ENCODE data around the gene KRABD2.
"Not testable (repeated sequence)": the region's sequence is repeated elsewhere in the genome, so short reads cannot be mapped to it uniquely, and the experiment has no call there.

Gene KRABD2

DNA sequence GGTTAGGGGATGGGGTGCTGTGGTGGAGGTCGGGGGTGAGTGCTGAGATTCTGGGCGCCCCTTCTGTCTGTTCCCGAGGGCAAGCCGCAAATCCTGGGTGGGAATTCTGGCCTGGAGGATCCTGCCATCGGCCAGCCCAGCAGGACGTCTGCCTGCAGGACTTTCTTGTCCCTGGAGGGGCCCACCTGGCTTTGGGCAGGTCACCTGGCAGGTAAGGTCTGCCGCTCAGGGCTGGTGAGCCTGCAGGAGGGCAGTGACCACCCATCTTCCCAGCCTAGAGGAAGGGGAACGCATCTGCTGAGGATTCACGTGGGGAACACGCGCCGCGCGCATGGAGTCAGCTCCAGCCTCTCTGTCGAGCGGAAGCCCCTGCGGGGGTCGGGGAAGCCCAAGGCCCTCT is 15.8 kb upstream of the KRABD2 start:
- no peak for DNase-seq

GRCh38 chr17:8391711-8392110 is 15.2 kb upstream of the KRABD2 start:
- no peak for DNase-seq

DNA sequence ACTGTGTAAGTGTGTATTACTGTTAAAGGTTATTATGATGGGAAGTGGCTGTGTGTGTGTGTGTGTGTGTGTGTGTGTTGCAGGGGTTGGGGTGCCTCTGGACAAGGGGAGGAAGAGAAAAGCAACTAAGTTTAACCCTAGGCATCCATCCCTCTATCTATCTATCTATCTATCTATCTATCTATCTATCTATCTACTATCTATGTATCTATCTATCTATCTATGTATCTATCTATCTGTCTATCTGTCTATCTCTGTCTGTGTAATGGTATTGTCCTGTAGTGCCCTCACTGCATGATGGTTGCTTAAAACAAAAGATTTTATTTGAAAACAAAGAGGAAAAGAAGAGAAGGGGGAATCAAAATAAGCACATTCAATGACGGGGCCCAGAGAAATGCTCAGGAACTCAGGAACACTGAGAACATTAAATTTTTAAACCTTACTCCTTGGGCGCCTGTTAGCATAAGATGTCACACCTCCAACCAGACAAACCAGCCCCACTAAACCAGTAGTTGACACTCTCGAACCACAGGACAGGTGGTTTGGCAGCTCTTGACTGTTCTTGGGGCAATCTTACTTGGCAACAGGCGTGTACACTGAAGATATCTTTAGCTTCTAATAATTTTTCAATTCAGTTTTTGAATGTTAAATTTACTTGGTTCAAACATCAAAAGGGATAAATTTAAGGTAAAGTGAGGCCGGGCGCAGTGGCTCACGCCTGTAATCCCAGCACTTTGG is 11.6 kb upstream of the KRABD2 start:
- DNase-seq: no peak

- DNase-seq: no peak
Observed at GRCh38 chr17:8386841-8387240, 10.3 kb upstream of the KRABD2 start.

GRCh38 chr17:8384801-8385378 is 8.4 kb upstream of the KRABD2 start:
- DNase-seq: no peak

- DNase-seq: peak; percentile 99
Observed at GRCh38 chr17:8383143-8383822, 6.8 kb upstream of the KRABD2 start, which contains the start of gene RPL26. Gene RPL26, minus strand, starts transcription at chr17:8383193. Its CDS starts 883 bp downstream, at chr17:8382310.

DNA sequence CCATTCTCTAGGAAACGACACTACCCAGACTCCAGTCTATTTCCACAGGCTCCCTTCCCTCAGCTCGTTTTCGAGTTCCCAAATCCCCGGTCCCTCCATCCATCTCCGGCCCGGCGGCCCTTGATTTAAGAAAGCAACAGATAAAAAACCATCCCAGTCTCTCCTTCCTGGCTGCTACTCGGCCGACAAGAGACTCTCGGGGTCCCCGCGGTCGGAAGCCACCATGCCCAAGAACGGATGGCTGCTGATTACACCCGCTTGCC is 6.3 kb upstream of the KRABD2 start:
- DNase-seq: no peak

GRCh38 chr17:8382052-8382879 is 5.8 kb upstream of the KRABD2 start:
- DNase-seq: no peak

- DNase-seq: no peak
Observed at GRCh38 chr17:8380049-8380448, 3.5 kb upstream of the KRABD2 start.

DNA sequence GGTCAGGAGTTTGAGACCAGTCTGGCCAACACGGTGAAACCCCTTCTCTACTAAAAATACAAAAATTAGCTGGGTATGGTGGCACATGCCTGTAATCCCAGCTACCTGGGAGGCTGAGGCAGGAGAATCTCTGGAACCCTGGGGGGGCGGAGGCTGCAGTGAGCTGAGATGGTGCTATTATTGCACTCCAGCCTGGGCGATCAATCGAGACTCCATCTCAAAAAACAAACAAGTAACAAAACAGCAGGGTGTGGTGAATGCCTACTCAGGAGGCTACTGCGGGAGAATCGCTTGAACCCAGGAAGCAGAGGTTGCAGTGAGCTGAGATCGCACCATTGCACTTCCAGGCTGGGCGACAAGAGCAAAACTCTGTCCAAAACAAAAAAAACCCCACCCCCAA is 1.6 kb upstream of the KRABD2 start:
- not testable (repeated sequence) for DNase-seq

DNA sequence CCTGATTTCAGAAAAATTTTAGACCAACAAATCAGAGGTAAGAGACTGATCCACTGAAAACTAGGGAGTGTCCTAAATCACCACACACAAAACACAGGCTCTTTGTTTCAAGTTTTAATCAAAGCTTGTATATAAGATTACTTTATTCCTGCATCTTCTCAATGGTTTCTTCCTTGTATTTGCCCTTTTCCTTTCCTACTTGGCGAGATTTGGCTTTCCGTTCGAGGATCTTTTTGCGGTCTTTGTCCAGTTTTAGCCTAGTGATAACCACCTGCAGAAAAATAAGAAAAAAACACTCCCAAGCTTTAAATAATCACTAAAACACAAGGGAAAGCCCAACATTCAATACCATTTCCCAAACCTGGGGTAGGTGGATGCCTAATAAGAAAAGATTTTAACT is 918 bp upstream of the KRABD2 start:
- no peak for DNase-seq

DNA sequence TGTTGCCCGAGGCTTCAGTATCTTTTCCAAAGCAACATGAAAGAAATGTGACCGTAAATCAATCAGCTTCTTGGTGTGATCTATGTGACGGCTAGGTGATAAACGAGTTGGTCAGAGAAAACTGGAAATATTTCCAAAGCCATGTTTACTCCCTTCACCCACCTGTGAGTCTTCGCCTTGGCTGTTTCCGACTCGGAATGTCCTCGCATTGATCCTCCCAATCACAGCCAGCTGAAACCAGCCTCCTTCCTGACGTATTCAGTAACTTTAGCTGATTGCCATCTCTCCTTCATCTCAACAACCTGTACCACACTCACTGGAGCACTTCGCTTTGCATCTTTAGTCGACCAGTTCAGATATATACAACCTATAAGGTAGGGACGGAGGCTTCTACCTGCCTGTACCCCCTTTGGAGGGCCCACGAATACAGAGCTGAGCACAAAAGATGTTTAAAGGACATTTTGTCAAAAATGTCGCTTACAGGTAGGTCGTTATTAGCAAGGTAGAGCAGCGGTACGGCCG is 705 bp downstream of the KRABD2 start:
- DNase-seq: peak; percentile 75

DNA sequence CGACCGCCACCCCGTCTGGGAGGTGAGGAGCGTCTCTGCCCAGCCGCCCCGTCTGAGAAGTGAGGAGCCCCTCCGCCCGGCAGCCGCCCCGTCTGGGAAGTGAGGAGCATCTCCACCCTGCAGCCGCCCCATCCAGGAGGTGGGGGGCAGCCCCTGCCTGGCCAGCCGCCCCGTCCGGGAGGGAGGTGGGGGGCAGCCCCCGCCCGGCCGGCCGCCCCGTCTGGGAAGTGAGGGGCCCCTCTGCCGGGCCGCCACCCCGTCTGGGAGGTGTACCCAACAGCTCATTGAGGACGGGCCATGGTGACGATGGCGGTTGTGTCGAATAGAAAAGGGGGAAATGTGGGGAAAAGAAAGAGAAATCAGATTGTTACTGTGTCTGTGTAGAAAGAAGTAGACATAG is 2.6 kb downstream of the KRABD2 start:
- DNase-seq: not testable (repeated sequence)

- no peak for DNase-seq
Observed at GRCh38 chr17:8372422-8372821, 4.1 kb downstream of the KRABD2 start.

- no peak for DNase-seq
Observed at GRCh38 chr17:8371786-8372185, 4.7 kb downstream of the KRABD2 start.

DNA sequence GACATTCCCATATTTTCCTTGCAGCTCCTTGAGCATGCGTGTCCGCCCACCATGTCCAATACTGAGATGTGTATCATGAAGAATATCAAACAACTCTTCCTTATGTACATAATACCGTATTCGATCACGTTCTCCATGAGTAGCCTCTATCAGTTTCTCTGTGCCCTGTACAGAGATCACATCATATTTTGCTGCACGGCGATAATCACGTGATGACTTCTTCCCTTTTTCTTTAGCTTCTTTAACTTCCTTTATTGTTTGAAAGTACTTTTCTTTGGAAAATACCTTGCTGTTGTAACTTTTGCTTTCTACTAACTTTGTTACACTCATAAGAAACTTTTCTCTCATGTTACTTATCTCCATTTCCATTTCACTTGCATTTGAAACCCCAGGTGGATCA is 6.6 kb downstream of the KRABD2 start:
- DNase-seq: no peak

DNA sequence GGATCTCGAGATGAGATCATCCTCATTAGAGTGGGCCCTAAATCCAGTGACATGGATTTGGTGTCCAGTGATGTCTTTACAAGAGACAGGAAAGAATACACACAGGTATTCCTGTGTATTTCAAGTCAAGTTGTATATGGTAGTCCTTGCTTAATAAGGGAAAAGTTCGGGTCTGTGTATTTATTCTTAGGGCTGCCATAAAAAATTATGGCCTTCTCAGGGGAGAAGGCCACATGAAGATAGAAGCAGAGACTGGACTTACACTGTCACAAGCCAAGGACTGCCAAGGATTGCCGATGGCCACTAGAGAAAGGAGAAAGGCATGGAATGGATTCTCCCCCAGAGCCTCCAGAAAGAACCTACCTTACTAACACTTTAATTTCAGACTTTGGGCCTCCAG is 8.3 kb downstream of the KRABD2 start:
- no peak for DNase-seq

- no peak for DNase-seq
Observed at GRCh38 chr17:8366231-8366630, 10.3 kb downstream of the KRABD2 start.

DNA sequence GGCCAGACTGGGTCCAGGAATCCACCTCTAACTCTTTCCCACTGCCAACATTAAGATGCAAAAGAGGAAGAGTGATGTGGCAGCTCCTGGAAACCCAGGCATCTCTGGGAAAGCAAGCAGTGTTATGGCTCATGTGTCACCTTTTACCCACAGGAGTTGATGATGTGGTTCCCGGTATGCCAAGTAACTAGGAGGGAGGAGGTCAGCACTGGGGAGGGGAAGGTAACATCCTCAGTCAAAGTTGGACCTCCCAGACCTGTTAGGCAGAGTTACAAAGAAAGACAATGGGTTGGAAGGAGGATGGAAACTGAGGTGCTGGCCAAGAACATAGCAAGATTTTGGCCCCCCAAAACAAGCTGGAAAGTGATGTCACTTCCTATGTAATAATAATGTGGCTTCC is 11.4 kb downstream of the KRABD2 start:
- DNase-seq: no peak

GRCh38 chr17:8362651-8363332 is 13.7 kb downstream of the KRABD2 start:
- DNase-seq: no peak

DNA sequence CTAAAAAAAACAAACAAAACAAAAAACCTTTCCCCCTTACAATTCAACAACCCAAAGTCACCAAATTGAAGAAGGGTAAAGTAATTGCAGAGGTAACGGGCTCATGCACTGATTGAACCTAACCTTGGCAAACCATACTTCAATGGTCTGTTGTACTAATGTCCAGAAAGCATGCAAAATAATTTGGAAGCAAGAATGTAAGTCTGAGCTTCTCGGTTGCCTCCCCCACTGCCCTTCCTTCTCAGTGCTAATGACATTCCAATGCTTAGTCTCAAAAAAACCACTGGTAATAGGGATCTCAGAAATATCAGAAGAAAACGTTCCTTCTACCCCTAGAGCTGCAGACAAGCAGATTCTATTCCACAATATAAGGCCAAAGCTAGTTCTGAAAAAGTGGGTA is 15.8 kb downstream of the KRABD2 start:
- DNase-seq: no peak

DNA sequence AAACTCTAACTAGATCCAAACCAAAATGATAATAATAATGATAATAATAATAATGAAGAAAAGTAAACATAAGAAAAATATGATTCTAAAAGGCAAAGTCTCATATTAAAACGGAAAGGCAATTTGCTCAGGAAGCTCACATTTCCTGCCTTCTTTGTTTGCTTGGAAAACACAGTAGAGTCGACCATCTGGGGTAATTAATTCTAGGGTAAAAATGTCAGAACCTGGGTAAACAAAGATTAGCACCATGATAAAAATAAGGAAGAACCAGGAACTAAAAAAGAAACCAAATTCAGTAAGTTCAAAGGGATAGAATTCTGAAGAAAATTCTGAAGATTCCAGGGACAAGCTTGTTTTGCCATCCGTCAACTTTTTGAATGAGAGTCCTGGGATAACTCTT is 16.2 kb downstream of the KRABD2 start:
- DNase-seq: no peak

DNA sequence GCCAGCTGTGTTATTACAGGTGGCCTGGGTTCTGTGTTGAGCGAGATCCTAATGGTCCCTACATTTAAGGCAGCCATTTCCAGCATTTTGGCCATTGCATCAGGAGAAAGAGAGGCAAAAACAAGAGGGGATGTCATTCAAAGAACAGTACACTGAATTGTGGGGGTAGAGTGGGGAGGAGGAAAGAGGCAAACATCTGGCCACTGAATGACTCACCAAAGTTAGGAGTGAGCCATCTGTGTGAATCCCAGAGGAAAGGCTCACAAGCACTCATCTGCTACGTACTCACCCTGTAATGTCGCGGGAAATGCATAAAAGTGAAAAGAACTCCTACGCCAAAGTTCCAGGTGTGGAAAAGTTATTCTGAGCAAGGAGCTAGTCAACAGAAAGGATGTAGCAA is 16.7 kb downstream of the KRABD2 start:
- DNase-seq: no peak
